Activated T-cell treated with anti-CD3 and anti-CD28 coated beads for 1 hour (primary cell): Measurements from ENCODE around the gene ARHGAP29.

Experiments
- DNase-seq: peaks from one replicate; pipeline ENCODE4 v3.0.0-alpha.2; 2020; ENCODE audit warnings: low read depth

Gene ARHGAP29

GRCh38 chr1:94265011-94265422 lies 27.6 kb upstream of the ARHGAP29 start:
- no peak for DNase-seq

- no peak for DNase-seq
These were observed 23.4 kb upstream of the ARHGAP29 start for GRCh38 chr1:94260635-94261387.

- DNase-seq, result no peak
These were observed 22.4 kb upstream of the ARHGAP29 start for GRCh38 chr1:94259635-94260289.

GRCh38 chr1:94258873-94259331 lies 21.5 kb upstream of the ARHGAP29 start:
- DNase-seq, result no peak

GRCh38 chr1:94257444-94257843 lies 20.1 kb upstream of the ARHGAP29 start:
- DNase-seq, result no peak

GRCh38 chr1:94255476-94255875 lies 18.1 kb upstream of the ARHGAP29 start:
- no peak for DNase-seq

- no peak for DNase-seq
These were observed 16.9 kb upstream of the ARHGAP29 start for GRCh38 chr1:94254073-94254810.

- no peak for DNase-seq
These were observed 16.2 kb upstream of the ARHGAP29 start for GRCh38 chr1:94253456-94254017.

GRCh38 chr1:94250341-94250740 lies 13.0 kb upstream of the ARHGAP29 start:
- no peak for DNase-seq

- no peak for DNase-seq
These were observed 11.7 kb upstream of the ARHGAP29 start for GRCh38 chr1:94248956-94249688.

GRCh38 chr1:94247138-94248094 lies 10.0 kb upstream of the ARHGAP29 start:
- no peak for DNase-seq

GRCh38 chr1:94246692-94247137 lies 9.3 kb upstream of the ARHGAP29 start:
- DNase-seq, result no peak

GRCh38 chr1:94245747-94246438 lies 8.5 kb upstream of the ARHGAP29 start:
- no peak for DNase-seq

- no peak for DNase-seq
These were observed 7.4 kb upstream of the ARHGAP29 start for GRCh38 chr1:94244816-94245215.

GRCh38 chr1:94243665-94244064 lies 6.3 kb upstream of the ARHGAP29 start:
- DNase-seq, result no peak

- no peak for DNase-seq
These were observed 3.4 kb upstream of the ARHGAP29 start for GRCh38 chr1:94240822-94241221.

- no peak for DNase-seq
These were observed 2.4 kb upstream of the ARHGAP29 start for GRCh38 chr1:94239796-94240195.

GRCh38 chr1:94239051-94239450 lies 1.7 kb upstream of the ARHGAP29 start:
- DNase-seq, result no peak

GRCh38 chr1:94236630-94237290 lies 624 bp downstream of the ARHGAP29 start:
- DNase-seq, result no peak
